NCI-H2227 (cell line): ENCODE data around the gene SPATA9.
A peak's percentile ranks its signal among the peaks of the same experiment; 100 is the strongest.
"Not testable (repeated sequence)": the region's sequence is repeated elsewhere in the genome, so short reads cannot be mapped to it uniquely, and the experiment has no call there.

ENCODE experiments used
- DNase-seq: peaks from one replicate; lab custom pipeline; 2025; ENCODE audit not compliant: unreplicated experiment; lab: John Stamatoyannopoulos, UW

Gene SPATA9

DNA sequence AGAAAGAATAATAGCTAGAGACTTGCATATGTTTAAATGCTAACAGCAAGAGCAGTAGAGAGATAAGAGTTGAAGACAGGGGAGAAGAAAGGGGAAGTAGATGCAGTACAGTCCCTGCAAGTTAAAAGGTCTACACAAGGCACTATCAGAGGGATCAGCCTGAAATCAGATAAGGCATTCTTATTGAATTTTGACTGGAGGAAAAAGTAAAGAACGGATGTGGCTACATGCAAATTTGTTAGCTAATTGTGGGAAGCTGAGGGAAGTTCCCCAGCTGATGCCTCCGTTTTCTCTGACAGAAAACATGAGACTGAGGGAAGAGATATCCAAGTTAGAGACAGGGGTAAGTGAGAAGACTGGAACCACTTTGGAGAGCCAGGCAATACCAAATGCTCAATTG is 35.4 kb upstream of the SPATA9 start:
- DNase-seq, result no peak

DNA sequence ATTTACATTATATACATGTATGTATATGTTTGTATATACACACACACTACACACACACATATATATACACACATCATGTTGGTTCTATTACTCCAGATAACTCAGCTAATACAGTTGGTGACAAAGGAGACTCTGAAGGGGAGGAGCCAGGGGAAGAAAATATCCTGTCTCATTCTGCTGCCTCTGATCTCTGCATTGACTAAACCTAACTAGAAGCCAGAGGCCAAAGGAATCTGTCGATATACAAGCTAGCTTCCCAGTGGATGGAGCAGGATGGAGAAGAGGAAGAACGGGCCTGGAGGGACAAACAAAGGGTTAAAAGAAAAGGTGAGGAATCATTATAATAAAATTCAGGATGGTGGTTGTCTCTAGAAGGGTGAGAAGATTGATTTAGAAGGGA is 34.6 kb upstream of the SPATA9 start:
- no peak for DNase-seq

DNA sequence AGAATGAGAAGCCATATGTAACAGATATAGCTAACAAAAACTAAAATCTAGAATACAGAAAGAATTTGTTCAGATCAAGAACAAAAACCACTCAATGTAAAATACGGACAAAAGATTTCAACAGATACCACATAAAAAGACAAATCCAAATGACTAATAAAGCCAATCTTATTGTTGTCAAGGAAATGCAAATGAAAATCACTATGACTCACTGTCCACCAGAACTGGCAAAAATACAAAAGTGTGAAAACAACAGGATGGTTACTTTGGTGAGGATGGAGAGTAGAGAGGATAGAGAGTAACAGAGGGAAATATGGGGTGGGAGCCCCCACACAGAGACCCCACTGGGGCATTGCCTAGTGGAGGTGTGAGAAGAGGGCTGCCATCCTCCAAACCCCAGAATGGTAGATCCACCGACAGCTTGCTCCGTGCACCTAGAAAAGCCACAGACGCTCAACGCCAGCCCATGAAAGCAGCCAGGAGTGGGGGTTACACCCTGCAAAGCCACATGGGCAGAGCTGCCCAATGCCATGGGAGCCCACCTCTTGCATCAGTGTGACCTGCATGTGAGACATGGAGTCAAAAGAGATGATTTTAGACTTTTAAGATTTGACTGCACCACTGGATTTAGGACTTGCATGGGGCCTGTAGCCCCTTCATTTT is 33.1 kb upstream of the SPATA9 start:
- no peak for DNase-seq

DNA sequence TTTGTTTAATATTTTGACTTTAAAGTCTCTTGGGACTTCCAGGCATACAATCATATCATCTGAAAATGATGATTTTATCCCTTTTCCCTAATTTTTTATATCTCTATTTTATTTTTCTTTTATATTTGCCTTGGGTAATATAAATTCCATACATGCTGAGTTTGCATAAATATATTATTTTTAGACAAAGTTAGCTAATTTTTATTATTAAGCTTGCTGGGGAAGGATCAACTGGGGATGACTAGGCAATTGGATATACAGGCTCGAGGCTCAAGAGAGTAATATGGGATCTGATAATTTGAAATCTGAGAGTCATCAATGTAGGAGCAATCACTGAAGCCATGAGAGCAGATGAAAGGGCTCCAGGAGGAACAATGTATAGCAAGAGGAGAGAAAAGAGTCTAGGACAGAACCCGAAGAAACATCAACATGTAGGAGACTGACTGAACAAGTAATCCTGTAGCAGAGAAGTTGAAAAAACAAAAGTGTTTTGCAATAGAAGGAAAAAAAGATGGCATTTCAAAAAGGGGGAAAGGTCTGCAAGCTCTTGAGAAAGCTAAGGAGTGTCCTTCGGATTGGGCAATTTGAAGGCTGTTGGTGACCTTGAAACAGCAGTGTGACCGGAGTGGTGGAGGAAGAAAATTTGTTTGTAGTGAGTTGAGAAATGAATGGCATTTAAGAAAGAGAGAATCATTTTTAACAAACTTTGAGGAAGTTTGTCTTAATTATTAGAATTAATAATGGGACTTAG is 31.3 kb upstream of the SPATA9 start:
- DNase-seq, result no peak

DNA sequence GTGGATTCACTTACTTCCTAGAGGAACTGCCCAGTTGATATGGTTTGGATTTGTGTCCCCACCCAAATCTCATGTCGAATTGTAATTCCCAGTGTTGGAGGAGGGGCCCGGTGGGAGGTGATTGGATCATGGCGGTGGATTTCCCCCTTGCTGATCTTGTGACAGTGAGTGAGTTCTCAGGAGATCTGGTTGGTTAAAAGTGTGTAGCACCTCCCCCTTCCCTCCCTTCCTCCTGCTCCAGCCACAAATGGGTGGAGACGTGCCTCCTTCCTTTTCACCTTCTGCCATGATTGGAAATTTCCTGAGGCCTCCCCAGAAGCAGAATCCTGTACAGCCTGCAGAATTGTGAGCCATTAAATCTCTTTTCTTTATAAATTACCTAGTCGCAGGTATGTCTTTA is 30.5 kb upstream of the SPATA9 start:
- not testable (repeated sequence) for DNase-seq

DNA sequence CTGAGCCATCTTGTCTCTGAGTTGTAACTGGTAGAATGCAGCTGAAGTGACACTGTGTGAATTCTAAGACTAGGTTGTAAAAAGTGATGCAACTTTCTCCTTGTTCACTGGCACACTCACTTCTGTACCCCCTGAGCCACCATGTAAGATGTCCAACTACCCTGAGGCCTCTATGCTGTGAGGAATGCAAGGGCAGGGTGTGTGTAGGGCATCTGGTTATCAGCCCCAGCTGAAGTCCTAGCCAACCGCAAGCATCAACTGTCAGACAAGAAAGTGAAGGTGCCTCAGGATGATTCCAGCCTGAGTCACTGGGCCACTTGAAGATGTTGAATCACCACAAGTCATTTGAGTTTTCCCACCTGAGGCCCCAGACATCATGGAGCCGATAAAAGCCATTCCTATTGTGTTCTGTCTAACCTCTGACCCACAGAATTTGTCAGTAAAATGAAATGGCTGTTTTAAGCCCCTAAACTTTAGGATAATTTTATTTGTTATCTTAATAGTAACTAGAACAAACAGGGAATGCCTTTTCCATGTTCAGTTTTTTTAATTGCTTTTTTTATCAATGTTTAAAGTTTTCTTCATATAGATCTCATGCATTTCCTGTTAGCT is 29.7 kb upstream of the SPATA9 start:
- DNase-seq, result peak; percentile 40

DNA sequence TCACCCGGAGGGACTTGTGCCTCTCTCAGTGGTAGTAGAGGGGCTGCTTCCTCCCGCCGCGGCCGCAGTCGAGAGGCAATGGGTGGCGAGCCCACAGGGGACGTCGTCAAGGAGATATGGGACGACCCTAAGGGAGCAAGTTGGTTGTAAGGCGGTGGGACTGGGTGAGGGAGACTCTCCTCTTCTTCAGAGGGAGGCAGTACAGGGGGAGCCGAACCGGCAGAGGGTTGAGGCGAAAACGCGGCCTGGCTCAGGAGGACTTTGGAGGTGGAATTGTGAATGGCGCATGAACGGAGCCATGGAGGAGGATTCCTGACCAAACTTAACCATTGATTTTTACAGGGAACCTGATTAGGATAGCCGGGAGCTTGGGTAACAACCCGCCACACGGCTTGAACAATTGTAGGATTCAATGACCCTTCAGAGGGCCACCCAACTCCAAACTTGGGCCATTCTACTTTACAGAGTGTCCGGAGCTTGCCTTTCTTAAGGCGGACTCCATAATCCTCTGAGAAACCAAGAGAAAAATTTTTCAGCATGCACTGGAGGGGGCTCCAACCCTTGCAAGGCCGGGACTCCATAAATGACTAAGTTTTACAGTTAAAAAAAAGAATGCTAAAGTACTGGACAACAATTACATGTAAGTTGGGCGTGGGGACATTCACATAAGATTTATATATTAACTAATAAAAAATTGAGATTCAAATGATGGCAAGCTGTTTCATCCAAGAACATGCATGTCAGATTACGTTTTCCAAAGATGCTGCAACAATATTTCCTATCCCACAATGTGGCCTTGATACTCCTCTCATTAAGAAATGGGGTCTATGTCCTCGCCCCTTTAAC is 28.9 kb upstream of the SPATA9 start:
- peak; percentile 53 for DNase-seq

DNA sequence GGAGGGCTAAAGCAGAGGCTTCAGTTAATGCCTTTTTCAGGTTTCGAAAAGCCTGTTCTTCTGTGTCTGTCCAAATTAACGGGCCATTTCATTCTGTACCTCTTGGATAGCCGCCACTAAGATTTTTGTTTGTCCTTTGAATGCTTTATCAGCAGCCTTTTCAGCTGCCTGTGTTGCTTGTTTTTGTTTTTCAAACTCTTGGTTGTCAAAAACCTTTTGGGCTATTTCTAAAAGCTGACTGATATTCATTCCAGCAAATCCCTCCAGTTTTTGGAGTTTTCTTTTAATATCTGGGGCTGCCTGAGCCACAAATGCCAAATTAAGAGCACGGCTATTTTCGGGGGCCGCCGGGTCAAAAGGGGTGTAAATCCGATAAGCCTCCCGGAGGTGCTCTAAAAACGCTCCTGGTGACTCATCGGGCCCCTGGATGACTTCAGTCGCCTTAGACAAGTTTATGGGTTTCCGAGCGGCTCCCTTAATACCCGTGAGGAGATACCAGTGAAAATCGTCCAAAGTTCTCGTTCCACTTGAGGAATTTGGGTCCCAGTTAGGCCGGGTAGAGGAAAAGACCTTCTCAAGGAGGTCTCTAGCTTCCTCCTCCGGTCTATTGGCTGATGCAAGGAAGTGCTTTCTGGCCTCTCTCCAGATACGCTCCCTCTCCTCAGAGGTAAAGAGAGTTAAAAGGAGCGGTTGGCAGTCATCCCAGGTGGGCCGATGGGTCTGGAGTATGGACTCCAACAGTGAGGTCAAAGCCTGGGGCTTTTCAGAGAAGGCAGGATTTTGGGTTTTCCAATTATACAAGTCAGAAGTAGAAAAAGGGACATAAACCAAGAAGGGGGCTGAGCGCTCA is 28.1 kb upstream of the SPATA9 start:
- peak; percentile 36 for DNase-seq

DNA sequence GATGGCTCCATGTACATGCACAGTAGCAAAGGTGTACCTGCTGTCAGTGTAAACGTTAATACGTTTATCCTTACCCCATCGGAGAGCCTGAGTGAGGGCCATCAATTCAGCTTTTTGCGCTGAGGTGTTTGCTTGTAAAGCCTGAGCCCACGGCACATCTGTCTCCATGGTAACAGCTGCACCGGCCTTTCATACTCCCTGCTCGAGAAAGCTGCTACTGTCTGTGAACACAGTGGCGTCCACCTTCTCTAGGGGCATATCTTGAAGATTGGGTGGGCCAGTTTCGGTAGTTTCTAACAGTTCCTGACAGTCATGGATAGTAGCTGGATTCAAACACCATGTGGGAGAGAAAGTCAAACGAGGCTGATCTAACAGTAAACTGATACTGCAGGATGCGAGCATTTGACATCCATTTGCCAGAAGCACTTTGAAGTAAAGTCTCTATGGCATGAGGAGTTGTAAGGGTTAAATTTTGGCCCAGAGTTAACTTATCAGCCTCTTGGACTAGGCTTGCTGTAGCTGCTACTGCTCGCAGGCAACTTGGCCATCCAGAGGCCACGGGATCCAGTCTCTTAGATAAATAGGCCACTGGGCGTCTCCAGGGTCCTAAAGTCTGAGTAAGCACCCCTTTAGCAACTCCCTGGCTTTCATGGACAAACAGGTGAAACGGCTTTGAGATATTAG is 27.3 kb upstream of the SPATA9 start:
- DNase-seq, result peak; percentile 46

DNA sequence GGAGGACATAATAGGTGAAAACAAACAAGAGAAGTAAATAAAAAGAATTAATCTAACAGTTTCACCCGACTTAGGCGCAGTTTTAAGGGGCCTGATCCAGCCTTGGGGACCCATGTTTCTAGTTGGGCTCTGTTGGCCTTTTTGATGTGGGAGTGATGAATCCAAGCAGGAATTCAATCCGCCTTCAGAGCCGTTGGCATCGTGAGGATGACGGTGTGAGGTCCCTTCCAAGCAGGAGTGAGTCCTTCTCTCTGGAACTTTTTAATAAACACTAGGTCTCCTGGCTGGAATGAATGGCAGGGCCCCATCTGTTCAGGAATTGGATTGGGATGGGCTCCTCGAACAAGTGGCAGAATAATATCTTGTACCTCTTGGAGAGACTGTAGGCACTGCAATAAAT is 26.1 kb upstream of the SPATA9 start:
- DNase-seq, result no peak

DNA sequence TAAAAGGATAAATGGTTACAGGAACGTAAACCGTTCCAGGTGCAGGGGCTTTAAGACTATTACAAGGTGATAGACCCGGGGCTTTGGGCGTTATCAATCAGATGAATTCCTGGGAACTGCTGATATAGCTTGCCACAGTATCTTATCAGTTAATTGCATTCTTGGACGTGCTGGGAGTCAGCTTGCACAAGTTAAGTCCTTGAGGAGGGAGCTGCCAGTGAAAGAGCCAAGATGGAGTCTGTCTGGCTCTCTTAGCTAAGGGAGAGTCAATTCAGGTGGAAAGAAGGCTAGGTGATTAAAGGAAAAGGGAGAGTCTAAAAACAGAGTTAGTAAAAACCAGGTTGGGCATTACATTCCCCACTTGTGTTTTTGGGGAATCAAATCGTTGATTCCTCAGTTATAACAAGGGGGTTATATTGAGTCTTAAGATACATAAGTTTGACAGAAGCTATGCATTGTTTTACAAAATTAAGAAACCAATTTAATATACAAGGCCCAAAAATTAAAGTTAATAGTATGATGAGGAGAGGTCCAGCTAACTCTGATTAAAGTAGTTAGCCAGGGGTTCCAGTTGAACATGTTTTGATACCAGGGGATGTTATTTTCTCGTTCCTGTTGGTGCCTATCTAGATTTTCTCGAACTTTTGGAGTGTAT is 24.9 kb upstream of the SPATA9 start:
- DNase-seq, result not testable (repeated sequence)

DNA sequence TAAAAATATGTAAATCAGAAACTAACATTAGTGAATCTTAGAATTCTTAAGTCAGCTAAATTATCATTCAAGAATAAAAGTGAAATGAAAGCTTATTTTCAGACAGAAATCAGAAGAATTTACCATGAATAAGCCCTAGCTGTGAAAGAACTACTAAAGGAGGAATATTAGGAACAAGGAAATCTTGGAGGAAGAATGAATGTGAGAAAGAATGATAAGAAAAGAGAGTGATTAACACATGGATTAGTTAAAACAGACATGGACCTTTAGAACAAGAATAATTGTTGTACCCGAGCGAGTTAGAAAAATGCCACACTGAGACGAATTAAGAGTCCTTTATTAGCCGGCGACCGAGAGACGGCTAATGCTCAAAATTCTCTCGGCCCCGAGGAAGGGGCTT is 24.3 kb upstream of the SPATA9 start:
- no peak for DNase-seq

DNA sequence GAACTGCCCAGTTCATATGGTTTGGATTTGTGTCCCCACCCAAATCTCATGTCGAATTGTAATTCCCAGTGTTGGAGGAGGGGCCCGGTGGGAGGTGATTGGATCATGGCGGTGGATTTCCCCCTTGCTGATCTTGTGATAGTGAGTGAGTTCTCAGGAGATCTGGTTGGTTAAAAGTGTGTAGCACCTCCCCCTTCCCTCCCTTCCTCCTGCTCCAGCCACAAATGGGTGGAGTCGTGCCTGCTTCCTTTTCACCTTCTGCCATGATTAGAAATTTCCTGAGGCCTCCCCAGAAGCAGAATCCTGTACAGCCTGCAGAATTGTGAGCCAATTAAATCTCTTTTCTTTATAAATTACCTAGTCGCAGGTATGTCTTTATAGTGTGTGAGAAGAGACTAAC is 23.4 kb upstream of the SPATA9 start:
- DNase-seq, result not testable (repeated sequence)

DNA sequence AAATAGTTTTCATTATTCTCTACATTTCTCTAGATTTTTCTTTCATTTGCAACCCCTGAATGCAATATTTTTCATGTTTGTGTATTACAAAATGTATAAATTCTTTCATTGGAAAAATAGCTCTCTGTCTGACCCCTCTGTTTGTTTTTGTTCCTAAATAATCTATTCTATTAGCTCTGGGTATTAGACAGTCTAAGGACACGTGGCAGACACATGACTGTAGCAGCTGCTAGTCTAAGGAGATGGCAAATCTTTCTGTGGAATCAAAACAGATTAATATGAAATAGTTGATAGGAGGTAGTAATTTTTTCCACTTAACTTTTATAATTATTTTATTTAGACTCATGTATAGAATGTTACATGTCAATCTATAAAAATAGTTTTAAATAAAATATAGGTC is 21.4 kb upstream of the SPATA9 start:
- no peak for DNase-seq

DNA sequence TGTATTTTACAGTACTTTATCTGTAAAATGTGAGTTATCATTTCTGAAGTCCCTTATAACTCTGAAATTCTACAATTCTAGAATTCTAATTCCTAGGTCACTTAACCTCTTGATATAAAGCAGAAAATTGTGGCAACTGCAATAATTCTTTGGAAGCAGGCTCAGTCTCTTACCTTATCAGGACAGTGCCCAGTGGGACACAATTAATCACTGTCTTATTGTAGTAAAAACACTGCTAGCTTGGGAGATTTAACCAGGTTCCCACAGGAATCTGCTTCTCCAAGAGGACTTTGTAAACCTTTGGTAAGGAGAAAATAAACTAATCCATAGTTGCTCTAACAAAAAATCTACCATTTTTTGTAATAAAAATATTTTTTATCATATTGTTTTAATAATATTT is 18.3 kb upstream of the SPATA9 start:
- DNase-seq, result no peak

DNA sequence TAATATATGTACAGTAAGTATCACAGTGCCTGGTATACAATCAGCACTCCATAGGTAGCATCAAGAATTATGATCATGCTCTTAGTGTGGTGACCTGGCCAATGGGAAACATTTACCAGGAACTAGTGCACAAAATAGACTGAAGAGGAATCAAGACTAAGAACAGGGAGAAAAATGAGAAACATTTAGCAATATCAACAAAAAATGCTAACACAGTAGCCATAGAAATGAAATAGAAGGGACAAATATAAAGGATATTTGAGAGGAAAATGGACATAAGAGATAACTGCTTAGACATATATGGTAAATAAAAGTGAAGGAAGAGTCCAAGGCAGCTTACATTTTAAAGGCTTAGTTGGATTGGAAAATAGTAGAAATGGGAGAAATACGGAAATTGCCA is 16.5 kb upstream of the SPATA9 start:
- DNase-seq, result no peak

DNA sequence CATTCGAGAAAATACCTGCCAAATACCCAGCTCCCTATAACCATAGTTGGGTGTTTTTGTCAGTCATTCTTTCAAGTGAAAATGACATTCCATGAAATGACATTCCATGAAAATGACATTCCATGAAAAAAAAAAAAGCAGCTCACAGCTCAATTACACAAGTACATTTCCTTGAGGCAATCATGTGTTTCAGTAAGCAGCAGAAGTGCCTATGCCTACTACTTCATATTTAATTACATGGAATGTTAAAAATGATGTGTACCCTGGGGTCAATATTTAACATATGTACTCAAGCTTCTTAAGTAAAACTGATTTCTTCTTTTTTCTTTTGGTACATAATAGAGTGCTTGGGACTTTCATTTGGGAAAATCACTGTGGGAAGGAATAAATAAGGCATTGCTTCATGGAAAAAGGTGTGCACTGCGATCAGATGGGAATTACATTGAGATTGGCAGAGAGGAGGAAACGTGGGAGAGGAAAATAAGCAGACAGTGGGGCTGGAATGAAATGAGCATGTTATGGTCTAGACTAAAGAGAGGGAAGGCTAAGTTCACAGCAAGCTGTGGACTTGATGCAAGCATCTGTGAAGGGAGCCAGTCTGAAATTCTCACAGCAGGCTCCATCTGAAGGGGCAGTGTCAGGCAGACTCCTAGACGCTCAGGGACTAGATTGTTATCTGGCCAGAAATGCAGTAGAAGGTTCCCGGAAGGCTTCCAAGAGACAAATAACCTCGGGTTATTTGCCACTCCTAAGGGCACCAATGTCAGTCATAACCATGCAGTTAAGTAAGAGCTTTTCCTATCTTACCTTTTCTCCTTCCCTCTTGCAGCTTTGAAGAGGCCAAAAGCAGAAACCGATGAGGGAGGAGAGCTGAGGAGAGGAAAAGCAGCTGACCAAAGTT is 15.2 kb upstream of the SPATA9 start:
- peak; percentile 53 for DNase-seq

DNA sequence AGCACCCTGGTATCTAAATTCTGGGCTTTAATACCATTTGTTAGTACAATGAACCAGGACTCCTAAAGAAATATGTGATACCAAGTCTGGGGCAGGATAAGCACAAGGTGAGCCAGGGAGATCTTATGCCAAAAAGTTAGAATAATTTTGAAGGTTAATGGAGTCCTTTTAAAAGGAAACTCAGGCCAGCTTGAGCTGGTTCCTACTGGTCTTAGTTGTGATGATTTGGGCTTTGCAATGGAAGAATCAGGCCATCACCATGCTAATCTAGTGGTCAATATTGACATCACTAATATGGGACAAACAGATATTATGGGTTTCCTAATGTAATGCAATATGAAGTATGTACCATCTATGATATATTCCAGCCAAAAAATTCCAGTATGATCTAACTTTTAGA is 7.5 kb upstream of the SPATA9 start:
- no peak for DNase-seq
